ENCODE data around the gene CPEB4. TPM values are rescaled to one million over a fixed set of nuclear protein-coding genes. Genes with fewer than 3 reads are reported as not detected.
A peak's percentile ranks its signal among the peaks of the same experiment; 100 is the strongest.

CPEB4 gene
- total and polyA plus RNA-seq, 2 experiments from 2014 or later = 5.9 to 10.2 TPM

DNA sequence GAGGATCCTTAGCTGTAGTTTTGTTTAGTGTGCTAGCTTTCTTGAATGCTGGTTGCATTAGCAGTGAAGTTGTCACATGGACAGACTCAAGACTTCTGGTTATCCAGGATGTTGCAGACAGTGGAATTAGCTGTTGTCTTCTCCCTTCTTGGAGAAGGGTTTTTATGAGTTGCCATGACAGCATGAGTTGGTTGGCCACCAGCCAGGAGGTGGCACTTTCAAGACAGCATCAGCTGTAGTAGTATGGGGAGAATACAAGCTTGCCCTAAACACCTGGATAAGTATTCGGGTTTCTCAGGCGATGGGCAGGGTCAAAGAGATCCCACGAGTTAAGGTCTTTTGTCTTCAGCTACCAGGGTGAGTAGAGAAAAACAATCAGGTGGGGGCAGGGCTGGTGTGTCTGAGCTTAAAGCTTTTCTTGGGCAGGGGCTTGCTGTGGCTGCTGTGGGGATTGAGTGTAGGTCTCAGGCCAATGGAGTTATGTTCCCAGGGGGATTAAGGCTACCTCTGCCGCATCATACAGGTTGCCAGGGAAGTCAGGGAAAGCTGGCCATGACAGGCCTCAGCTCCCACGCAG lies 93.1 kb downstream of the CPEB4 start:
- peaks cover 20% of the 10 kb centered on the region; the same call in 2 of the 3 replicates for H3K36me3 Mint-ChIP-seq (ENCODE audit: low read depth)
- Histone ChIP-seq H3K79me2 (replicated peaks; ENCODE audit: insufficient read depth) (no peaks in the 10 kb centered on the region), H4K20me1 (replicated peaks; ENCODE audit: insufficient read depth) (no peaks in the 10 kb centered on the region), H3K36me3 (ENCODE audit: insufficient read depth) (0 out of 2 replicates have a peak, but pooled peaks cover 4% of the 10 kb centered on the region), H3F3A (replicated peaks; ENCODE audit: low read depth) (no peaks in the 10 kb centered on the region), H3K4me1 (ENCODE audit: insufficient read depth) (0 out of 2 replicates have a peak, but pooled peaks cover 11% of the 10 kb centered on the region), H3K4me3 (no peak overlapping the region), H3K4me2 (no peak overlapping the region), H2AFZ (peak overlapping the region; percentile 39; the same call in 1 of the 2 replicates), H3K27ac (ENCODE audit: low read depth) (no peak overlapping the region), H3K9me2 (ENCODE audit: insufficient read depth) (peaks cover 4% of the 10 kb centered on the region; the same call in 1 of the 2 replicates), H3K27me3 (ENCODE audit: insufficient read depth) (no peaks in the 10 kb centered on the region)
- peak overlapping the region; percentile 32; the same call in 1 of the 2 replicates for H3K27ac Mint-ChIP-seq
- peaks cover 23% of the 10 kb centered on the region for H3K9me3 Mint-ChIP-seq
- H3K27me3 Mint-ChIP-seq (ENCODE audit: insufficient read depth, low read depth, poor library complexity) = no peaks in the 10 kb centered on the region
- TF ChIP-seq EZH2phosphoT487 (IDR thresholded peaks at IDR 0.05; ENCODE audit: unreplicated experiment) (no peak), ZNF331 (CRISPR knock-in tag; IDR thresholded peaks at IDR 0.05; ENCODE audit: low read depth) (no peak), STAT1 (IDR thresholded peaks at IDR 0.05; ENCODE audit: unreplicated experiment) (no peak)
- TF ChIP-seq, protein P1, sequence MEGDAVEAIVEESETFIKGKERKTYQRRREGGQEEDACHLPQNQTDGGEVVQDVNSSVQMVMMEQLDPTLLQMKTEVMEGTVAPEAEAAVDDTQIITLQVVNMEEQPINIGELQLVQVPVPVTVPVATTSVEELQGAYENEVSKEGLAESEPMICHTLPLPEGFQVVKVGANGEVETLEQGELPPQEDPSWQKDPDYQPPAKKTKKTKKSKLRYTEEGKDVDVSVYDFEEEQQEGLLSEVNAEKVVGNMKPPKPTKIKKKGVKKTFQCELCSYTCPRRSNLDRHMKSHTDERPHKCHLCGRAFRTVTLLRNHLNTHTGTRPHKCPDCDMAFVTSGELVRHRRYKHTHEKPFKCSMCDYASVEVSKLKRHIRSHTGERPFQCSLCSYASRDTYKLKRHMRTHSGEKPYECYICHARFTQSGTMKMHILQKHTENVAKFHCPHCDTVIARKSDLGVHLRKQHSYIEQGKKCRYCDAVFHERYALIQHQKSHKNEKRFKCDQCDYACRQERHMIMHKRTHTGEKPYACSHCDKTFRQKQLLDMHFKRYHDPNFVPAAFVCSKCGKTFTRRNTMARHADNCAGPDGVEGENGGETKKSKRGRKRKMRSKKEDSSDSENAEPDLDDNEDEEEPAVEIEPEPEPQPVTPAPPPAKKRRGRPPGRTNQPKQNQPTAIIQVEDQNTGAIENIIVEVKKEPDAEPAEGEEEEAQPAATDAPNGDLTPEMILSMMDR (conservative IDR thresholded peaks at IDR 0.05; ENCODE audit: low read depth in 2 of 2) = no peak
- TF ChIP-seq, protein P2, sequence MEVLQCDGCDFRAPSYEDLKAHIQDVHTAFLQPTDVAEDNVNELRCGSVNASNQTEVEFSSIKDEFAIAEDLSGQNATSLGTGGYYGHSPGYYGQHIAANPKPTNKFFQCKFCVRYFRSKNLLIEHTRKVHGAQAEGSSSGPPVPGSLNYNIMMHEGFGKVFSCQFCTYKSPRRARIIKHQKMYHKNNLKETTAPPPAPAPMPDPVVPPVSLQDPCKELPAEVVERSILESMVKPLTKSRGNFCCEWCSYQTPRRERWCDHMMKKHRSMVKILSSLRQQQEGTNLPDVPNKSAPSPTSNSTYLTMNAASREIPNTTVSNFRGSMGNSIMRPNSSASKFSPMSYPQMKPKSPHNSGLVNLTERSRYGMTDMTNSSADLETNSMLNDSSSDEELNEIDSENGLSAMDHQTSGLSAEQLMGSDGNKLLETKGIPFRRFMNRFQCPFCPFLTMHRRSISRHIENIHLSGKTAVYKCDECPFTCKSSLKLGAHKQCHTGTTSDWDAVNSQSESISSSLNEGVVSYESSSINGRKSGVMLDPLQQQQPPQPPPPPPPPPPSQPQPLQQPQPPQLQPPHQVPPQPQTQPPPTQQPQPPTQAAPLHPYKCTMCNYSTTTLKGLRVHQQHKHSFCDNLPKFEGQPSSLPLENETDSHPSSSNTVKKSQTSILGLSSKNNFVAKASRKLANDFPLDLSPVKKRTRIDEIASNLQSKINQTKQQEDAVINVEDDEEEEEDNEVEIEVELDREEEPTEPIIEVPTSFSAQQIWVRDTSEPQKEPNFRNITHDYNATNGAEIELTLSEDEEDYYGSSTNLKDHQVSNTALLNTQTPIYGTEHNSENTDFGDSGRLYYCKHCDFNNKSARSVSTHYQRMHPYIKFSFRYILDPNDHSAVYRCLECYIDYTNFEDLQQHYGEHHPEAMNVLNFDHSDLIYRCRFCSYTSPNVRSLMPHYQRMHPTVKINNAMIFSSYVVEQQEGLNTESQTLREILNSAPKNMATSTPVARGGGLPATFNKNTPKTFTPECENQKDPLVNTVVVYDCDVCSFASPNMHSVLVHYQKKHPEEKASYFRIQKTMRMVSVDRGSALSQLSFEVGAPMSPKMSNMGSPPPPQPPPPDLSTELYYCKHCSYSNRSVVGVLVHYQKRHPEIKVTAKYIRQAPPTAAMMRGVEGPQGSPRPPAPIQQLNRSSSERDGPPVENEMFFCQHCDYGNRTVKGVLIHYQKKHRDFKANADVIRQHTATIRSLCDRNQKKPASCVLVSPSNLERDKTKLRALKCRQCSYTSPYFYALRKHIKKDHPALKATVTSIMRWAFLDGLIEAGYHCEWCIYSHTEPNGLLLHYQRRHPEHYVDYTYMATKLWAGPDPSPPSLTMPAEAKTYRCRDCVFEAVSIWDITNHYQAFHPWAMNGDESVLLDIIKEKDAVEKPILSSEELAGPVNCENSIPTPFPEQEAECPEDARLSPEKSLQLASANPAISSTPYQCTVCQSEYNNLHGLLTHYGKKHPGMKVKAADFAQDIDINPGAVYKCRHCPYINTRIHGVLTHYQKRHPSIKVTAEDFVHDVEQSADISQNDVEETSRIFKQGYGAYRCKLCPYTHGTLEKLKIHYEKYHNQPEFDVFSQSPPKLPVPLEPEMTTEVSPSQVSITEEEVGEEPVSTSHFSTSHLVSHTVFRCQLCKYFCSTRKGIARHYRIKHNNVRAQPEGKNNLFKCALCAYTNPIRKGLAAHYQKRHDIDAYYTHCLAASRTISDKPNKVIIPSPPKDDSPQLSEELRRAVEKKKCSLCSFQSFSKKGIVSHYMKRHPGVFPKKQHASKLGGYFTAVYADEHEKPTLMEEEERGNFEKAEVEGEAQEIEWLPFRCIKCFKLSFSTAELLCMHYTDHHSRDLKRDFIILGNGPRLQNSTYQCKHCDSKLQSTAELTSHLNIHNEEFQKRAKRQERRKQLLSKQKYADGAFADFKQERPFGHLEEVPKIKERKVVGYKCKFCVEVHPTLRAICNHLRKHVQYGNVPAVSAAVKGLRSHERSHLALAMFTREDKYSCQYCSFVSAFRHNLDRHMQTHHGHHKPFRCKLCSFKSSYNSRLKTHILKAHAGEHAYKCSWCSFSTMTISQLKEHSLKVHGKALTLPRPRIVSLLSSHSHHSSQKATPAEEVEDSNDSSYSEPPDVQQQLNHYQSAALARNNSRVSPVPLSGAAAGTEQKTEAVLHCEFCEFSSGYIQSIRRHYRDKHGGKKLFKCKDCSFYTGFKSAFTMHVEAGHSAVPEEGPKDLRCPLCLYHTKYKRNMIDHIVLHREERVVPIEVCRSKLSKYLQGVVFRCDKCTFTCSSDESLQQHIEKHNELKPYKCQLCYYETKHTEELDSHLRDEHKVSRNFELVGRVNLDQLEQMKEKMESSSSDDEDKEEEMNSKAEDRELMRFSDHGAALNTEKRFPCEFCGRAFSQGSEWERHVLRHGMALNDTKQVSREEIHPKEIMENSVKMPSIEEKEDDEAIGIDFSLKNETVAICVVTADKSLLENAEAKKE (CRISPR knock-in tag; IDR thresholded peaks at IDR 0.05) = 0 out of 2 replicates have a peak, but pooled peaks have one; percentile 19
- DNase-seq (ENCODE audit: low spot score) = peak; percentile 58
- no peak overlapping the region for H3K4me3 Mint-ChIP-seq
- peaks cover 13% of the 10 kb centered on the region for H3K4me1 Mint-ChIP-seq
- ATAC-seq = peak; percentile 86
